ENCODE data around the gene ASCC1.

- no peak for TF ChIP-seq EZH2phosphoT487 (IDR thresholded peaks at IDR 0.05; ENCODE audit: low read depth, severe bottlenecking, unreplicated experiment)
- no peak for TF ChIP-seq EZH2 (IDR thresholded peaks at IDR 0.05; ENCODE audit: borderline replicate concordance)
- TF ChIP-seq CTCF (IDR thresholded peaks at IDR 0.05; ENCODE audit: poor library complexity): no peak
Measured at GRCh38 chr10:72121389-72121788, 94.7 kb downstream of the ASCC1 start.
